Activated CD8-positive, alpha-beta T cell treated with anti-CD3 and anti-CD28 coated beads for 36 hours (primary cell): ENCODE measurements around the gene LCN9. TPM values are rescaled to one million over a fixed set of nuclear protein-coding genes. Genes with fewer than 3 reads are reported as not detected.
A peak's percentile ranks its signal among the peaks of the same experiment; 100 is the strongest.
"Not testable (repeated sequence)": the region's sequence is repeated elsewhere in the genome, so short reads cannot be mapped to it uniquely, and the experiment has no call there.

ENCODE experiments used
- ATAC-seq: fragments of 200-7000 bp; cut with Tn5 transposase; one replicate; pipeline ENCODE4 v1.10.0; 2021; ENCODE audit warnings: mild to moderate bottlenecking, moderate library complexity
- CTCF ChIA-PET: fragments of 350-600 bp; sonication (Branson Sonifier 250); formaldehyde crosslinking; loops from one replicate; lab custom pipeline; 2021; ENCODE audit warnings: antibody characterized with exemption; lab: Charles Lee
- POLR2A ChIA-PET: fragments of 350-600 bp; sonication (Branson Sonifier 250); formaldehyde crosslinking; loops from one replicate; lab custom pipeline; 2021; ENCODE audit warnings: antibody characterized with exemption; lab: Charles Lee
- DNase-seq: peaks from one replicate; pipeline ENCODE4 v3.0.0-alpha.2; 2020
- H3K27ac Mint-ChIP-seq: one replicate; pipeline ENCODE4 v1.8.0; 2021; ENCODE audit warnings: mild to moderate bottlenecking, mixed read lengths
- H3K27me3 Mint-ChIP-seq: one replicate; pipeline ENCODE4 v1.8.0; 2021; ENCODE audit warnings: mixed read lengths
- H3K36me3 Mint-ChIP-seq: one replicate; pipeline ENCODE4 v1.8.0; 2021; ENCODE audit warnings: low read depth, mixed read lengths
- H3K4me1 Mint-ChIP-seq: one replicate; pipeline ENCODE4 v1.8.0; 2021; ENCODE audit warnings: low read depth, mixed read lengths
- H3K4me3 Mint-ChIP-seq: one replicate; pipeline ENCODE4 v1.8.0; 2021; ENCODE audit warnings: mild to moderate bottlenecking, moderate library complexity, mixed read lengths
- H3K9me3 Mint-ChIP-seq: one replicate; pipeline ENCODE4 v1.8.0; 2021; ENCODE audit warnings: mixed read lengths
- CTCF ChIP-seq: fragments of 200-600 bp; IDR thresholded peaks from one replicate; pipeline ENCODE4 v1.8.0; 2022; ENCODE audit warnings: antibody characterized with exemption, mild to moderate bottlenecking
- intact Hi-C: fragments of 100-400 bp; cut with micrococcal nuclease; formaldehyde crosslinking; loops from one replicate; pipeline ENCODE4 v1.10.0; 2022
- total RNA-seq, 2 experiments: library from RNA; stranded (reverse); gene quantifications; one replicate each; pipeline ENCODE4 v1.2.3, GENCODE V29; 2021

Gene LCN9
- total RNA-seq, 2 experiments from 2014 or later = not detected

GRCh38 chr9:135667463-135668001 lies 4.4 kb downstream of the LCN9 start:
- DNase-seq (no peak), ATAC-seq (no peak)
- Mint-ChIP-seq H3K4me1 (no peaks in the 10 kb centered on the region), H3K27me3 (peaks cover 5% of the 10 kb centered on the region), H3K4me3 (no peak overlapping the region), H3K9me3 (peaks cover 2% of the 10 kb centered on the region), H3K36me3 (no peaks in the 10 kb centered on the region), H3K27ac (no peak overlapping the region)
- POLR2A ChIA-PET = no interaction called here
- CTCF ChIA-PET = no interaction called here
- TF ChIP-seq CTCF = no peak
- intact Hi-C loops = no loop called here

DNA sequence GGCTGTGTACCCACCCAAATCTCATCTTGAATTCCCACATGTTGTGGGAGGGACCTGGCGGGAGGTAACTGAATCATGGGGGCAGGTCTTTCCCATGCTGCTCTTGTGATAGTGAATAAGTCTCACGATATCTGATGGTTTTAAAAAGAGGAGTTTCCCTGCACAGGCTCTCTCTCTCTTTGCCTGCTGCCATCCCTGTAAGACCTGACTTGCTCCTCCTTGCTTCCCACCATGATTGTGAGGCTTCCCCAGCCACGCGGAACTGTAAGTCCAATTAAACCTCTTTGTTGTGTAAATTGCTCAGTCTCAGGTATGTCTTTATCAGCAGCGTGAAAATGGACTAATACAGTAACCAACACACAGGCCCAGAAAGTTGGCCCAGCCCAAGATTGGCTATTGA lies 5.9 kb downstream of the LCN9 start:
- H3K4me1 Mint-ChIP-seq, DNase-seq, ATAC-seq, H3K27me3 Mint-ChIP-seq, intact Hi-C loops, H3K36me3 Mint-ChIP-seq, H3K9me3 Mint-ChIP-seq, CTCF ChIA-PET, H3K4me3 Mint-ChIP-seq, H3K27ac Mint-ChIP-seq: not testable (repeated sequence)
- POLR2A ChIA-PET = interaction anchor here (0.6 kb wide), 1 partner anchor 434 kb away, joined by 3 read pairs; no protein-coding TSS in a partner anchor

GRCh38 chr9:135669616-135670285 lies 6.6 kb downstream of the LCN9 start:
- Mint-ChIP-seq H3K9me3 (peaks cover 2% of the 10 kb centered on the region), H3K36me3 (no peaks in the 10 kb centered on the region), H3K4me1 (no peaks in the 10 kb centered on the region), H3K4me3 (no peak overlapping the region), H3K27ac (no peak overlapping the region), H3K27me3 (peaks cover 5% of the 10 kb centered on the region)
- TF ChIP-seq CTCF = no peak
- intact Hi-C loops = no loop called here
- DNase-seq (no peak), ATAC-seq (no peak)
- POLR2A ChIA-PET = interaction anchor here (0.6 kb wide), 1 partner anchor 435 kb away, joined by 3 read pairs; no protein-coding TSS in a partner anchor
- CTCF ChIA-PET = no interaction called here

DNA sequence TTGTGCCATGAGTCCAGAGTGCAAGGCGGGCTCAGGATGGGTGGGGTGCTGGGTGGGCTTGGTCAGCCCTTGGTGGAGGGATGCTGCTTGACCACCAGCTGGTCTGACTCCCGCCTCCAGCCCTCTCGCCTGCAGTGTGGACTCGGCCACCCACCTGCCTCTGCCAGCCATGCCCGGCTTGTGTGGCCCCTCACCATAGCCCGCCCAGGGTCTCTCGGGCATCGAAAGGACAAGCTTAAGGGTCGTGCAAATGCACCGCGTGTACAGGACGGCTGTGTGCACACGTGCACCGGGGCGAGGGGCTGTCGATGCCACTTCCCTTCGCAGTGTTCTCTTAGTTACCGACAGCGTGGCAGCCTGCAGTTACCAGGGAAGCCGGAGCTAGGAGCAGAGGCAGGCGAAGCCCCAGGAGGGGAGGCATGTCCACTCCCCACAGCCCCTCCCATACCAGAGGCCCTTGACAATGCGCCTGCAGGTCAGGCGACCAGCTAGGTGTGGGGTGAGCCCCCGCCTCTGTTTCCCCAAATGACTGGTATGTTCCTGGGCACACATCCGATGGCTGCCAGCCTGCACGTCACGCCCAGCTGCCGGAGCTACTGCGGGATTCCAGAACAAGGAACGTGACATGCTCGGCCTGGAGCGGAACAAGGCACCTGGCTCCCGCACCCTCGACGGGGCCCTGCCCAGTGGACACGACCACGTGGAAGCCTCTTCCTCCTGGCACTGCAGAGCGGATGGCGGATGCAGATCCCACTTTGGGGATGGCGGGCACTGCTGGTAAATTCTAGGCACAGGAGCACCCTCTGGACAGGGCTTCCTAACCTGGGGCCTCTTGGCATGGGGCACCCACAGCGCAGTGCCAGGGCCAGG lies 7.8 kb downstream of the LCN9 start:
- Mint-ChIP-seq H3K9me3 (peaks cover 2% of the 10 kb centered on the region), H3K4me1 (no peaks in the 10 kb centered on the region), H3K4me3 (no peak overlapping the region), H3K27ac (no peak overlapping the region), H3K36me3 (no peaks in the 10 kb centered on the region), H3K27me3 (peaks cover 5% of the 10 kb centered on the region)
- TF ChIP-seq CTCF = no peak
- DNase-seq = no peak
- intact Hi-C loops = no loop called here
- ATAC-seq = no peak
- ChIA-PET POLR2A (no interaction called here), CTCF (no interaction called here)

DNA sequence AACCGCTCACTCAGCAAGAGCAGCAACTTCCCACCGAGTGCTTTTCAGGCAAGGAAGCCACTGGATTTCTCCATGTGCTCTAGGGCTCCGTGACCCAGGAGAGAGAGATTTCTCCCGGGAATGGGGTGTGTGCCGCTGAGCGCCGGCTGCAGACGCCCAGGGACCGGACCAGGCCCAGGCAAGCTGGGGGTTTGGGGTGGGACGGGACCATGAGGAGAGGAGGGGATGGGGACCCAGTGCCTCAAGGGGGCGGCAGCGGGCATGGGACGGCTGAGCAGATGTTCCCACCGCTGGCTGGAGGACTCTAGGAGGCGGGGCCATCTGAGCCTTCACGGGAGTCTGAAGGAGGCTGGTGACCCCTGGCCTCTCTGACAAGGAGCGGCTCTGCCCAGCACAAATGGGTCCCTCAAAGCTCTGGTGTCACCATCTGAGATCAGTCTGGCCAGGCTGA lies 8.5 kb downstream of the LCN9 start:
- ATAC-seq = no peak
- intact Hi-C loops = no loop called here
- H3K27ac Mint-ChIP-seq = no peak overlapping the region
- no peaks in the 10 kb centered on the region for H3K36me3 Mint-ChIP-seq
- TF ChIP-seq CTCF = no peak
- H3K27me3 Mint-ChIP-seq = peaks cover 5% of the 10 kb centered on the region
- no peaks in the 10 kb centered on the region for H3K4me1 Mint-ChIP-seq
- DNase-seq = peak; percentile 8
- no peak overlapping the region for H3K4me3 Mint-ChIP-seq
- ChIA-PET POLR2A (no interaction called here), CTCF (no interaction called here)
- H3K9me3 Mint-ChIP-seq = peaks cover 2% of the 10 kb centered on the region

DNA sequence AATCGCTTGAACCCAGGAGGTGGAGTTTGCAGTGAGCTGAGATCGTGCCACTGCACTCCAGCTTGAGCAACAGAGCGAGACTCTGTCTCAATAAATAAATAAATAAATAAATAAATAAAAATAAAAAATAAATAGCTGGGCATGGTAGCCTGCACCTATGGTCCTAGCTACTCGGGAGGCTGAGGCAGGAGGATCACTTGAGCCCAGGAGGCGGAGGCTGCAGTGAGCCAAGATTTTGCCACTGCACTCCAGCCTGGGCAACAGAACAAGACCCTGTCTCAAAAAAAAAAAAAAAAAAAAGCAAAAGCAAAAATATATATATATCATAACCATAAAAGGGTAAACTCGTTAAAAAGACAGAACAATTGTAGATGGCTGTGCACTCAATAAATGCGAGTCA lies 9.7 kb downstream of the LCN9 start:
- H3K9me3 Mint-ChIP-seq, H3K36me3 Mint-ChIP-seq, POLR2A ChIA-PET, H3K27ac Mint-ChIP-seq, intact Hi-C loops, CTCF ChIA-PET, H3K27me3 Mint-ChIP-seq, ATAC-seq, DNase-seq, H3K4me3 Mint-ChIP-seq, H3K4me1 Mint-ChIP-seq: not testable (repeated sequence)
